AG04450 (cell line): Measurements from ENCODE around the gene AKAP4. TPM values are rescaled to one million over a fixed set of nuclear protein-coding genes. Genes with fewer than 3 reads are reported as not detected.

Experiments used
- CTCF ChIA-PET: fragments of 300-600, 350-600 bp; formaldehyde crosslinking; extraction: SDS; loops from one replicate; lab custom pipeline; 2022; ENCODE audit warnings: antibody characterized with exemption, inconsistent platforms; lab: Charles Lee
- POLR2A ChIA-PET: fragments of 350-600 bp; formaldehyde crosslinking; extraction: SDS; loops from one replicate; lab custom pipeline; 2021; ENCODE audit warnings: antibody characterized with exemption, inconsistent platforms; lab: Yijun Ruan, JAX
- DNase-seq: peaks from one replicate; pipeline ENCODE4 v3.0.0-alpha.2; 2011; ENCODE audit warnings: low read depth, low spot score
- H3K27ac ChIP-seq: one replicate; pipeline ENCODE4 v1.5.1; 2012; ENCODE audit warnings: low read depth, low read length, control low read depth
- H3K27me3 ChIP-seq: one replicate; pipeline ENCODE4 v1.6.0; 2012; ENCODE audit warnings: low read length; ENCODE audit not compliant: control insufficient read depth, insufficient read depth
- H3K4me3 ChIP-seq: 2 replicates; pipeline ENCODE4 v1.5.1; 2011; ENCODE audit warnings: mild to moderate bottlenecking, low read depth, low read length, control low read depth
- H3K9me3 ChIP-seq: 2 replicates; pipeline ENCODE4 v1.5.1; 2012; ENCODE audit warnings: low read length; ENCODE audit not compliant: control insufficient read depth, insufficient read depth
- CTCF ChIP-seq: IDR thresholded peaks from 2 replicates; pipeline ENCODE4 v1.5.1; 2011; ENCODE audit warnings: low read depth, low read length, control low read depth, inconsistent platforms
- polyA plus RNA-seq: library from polyadenylated mRNA; depleted of rRNA; stranded (reverse); fragments of >200 nt; gene quantifications from 2 replicates; pipeline ENCODE4 v1.2.3, GENCODE V29; 2011

AKAP4 gene
- polyA plus RNA-seq, 1 experiment = not detected

DNA sequence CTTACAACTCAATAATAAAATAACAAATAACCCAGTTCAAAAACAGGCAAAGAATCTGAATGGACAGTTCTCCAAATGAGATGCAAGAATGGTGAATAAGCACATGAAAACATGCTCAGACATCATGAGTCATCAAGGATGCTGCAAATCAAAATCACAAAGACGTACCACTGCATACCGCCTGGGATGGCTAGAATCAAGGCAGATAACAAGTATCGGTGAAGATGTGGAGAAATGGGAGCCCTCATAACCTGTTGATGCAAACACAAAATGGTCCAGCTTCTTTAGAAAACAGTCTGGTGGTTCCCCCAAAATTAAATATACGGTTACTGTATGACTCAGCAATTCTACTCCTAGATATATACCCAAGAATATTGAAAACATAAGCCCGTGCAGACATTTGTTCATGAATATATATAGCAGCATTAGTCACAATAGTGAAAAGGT, 32.5 kb downstream of the AKAP4 start:
- H3K27me3 ChIP-seq = no peaks in the 10 kb centered on the region
- no peaks in the 10 kb centered on the region for H3K9me3 ChIP-seq
- no peak overlapping the region for H3K27ac ChIP-seq
- no peak for TF ChIP-seq CTCF
- no peak for DNase-seq
- H3K4me3 ChIP-seq = no peak overlapping the region
- POLR2A ChIA-PET = no interaction called here
- CTCF ChIA-PET = no interaction called here

DNA sequence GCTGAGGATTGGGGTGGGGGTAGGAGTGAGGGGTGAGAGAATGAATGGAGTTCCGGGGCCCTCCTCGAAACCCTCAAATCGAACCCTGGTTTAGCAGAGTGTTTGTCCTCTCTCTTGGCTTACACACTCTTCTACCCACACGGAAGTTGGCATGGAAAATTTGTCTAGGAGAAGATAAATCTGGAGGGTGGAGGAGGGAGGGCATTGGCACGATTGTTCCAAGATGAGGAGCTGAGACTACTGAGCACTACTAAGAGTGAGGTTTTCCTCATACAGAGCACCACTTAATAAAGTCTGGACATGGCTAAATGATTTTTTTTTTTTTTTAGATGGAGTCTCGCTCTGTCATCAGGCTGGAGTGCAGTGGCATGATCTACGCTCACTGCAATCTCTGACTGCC, 33.4 kb downstream of the AKAP4 start:
- Histone ChIP-seq H3K4me3 (no peak overlapping the region), H3K9me3 (no peaks in the 10 kb centered on the region), H3K27ac (no peak overlapping the region), H3K27me3 (no peaks in the 10 kb centered on the region)
- CTCF ChIA-PET = no interaction called here
- DNase-seq = no peak
- no peak for TF ChIP-seq CTCF
- POLR2A ChIA-PET = no interaction called here

GRCh38 chrX:50165727-50166126, 35.1 kb downstream of the AKAP4 start:
- CTCF ChIA-PET = no interaction called here
- no peak for TF ChIP-seq CTCF
- no peaks in the 10 kb centered on the region for H3K27me3 ChIP-seq
- POLR2A ChIA-PET = no interaction called here
- no peaks in the 10 kb centered on the region for H3K9me3 ChIP-seq
- no peak overlapping the region for H3K4me3 ChIP-seq
- H3K27ac ChIP-seq = no peak overlapping the region
- DNase-seq = no peak

DNA sequence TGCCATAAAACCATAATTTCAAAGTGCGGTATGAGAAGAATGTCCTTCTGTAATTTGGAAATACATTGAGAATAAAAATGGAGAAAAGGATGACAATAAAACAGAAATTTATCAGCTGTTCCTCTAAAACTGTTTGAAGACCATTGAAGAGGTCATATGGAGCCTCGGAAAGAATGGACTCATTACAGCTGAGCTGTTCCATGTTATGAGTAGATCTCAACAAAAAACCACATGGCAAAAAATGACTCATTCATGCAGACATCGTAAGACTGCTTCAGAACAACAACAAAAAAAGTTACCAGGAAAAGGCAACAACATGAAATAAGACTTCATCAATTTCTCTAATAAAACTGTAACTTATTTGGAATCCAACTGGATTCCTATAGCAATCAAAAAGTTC, 39.7 kb downstream of the AKAP4 start:
- ChIA-PET CTCF (no interaction called here), POLR2A (no interaction called here)
- no peak overlapping the region for H3K27ac ChIP-seq
- no peak for DNase-seq
- no peaks in the 10 kb centered on the region for H3K27me3 ChIP-seq
- no peak overlapping the region for H3K4me3 ChIP-seq
- TF ChIP-seq CTCF = no peak
- no peaks in the 10 kb centered on the region for H3K9me3 ChIP-seq

- H3K27ac ChIP-seq = no peak overlapping the region
- POLR2A ChIA-PET = no interaction called here
- H3K4me3 ChIP-seq = no peak overlapping the region
- no peaks in the 10 kb centered on the region for H3K27me3 ChIP-seq
- CTCF ChIA-PET = no interaction called here
- no peak for DNase-seq
- no peak for TF ChIP-seq CTCF
- H3K9me3 ChIP-seq = no peaks in the 10 kb centered on the region
Observed at GRCh38 chrX:50158593-50158992, 42.2 kb downstream of the AKAP4 start.
